Peyer's patch (tissue), 4 donors: ENCODE results near the gene CD81.

ENCODE experiments used
- CTCF ChIP-seq, 6 experiments: fragments of 450-650 bp in 4 of 6; fragments of 200-600 bp in 2 of 6; sonication (generic) in 1 of 6; IDR thresholded peaks; one replicate each; pipeline ENCODE4 v1.5.1; 2017 to 2019; ENCODE audit warnings: antibody characterized with exemption in 6 of 6, mild to moderate bottlenecking in 3 of 6, moderate library complexity in 1 of 6
- POLR2A ChIP-seq, 2 donors: fragments of 450-650 bp; IDR thresholded peaks; one replicate each; pipeline ENCODE4 v1.5.1; 2017; ENCODE audit warnings: antibody characterized with exemption in 2 of 2, mild to moderate bottlenecking in 2 of 2, moderate library complexity in 2 of 2

GRCh38 chr11:2412323-2412722, 35.2 kb downstream of the CD81 start:
- no peak for TF ChIP-seq CTCF (IDR thresholded peaks at IDR 0.05)
- TF ChIP-seq POLR2A (IDR thresholded peaks at IDR 0.05), result no peak
